GM12878 (cell line): ENCODE data around the gene FGR. TPM values are rescaled to one million over a fixed set of nuclear protein-coding genes. Genes with fewer than 3 reads are reported as not detected.

ENCODE experiments used
- ATF7 ChIP-seq: fragments of 450-650 bp; IDR thresholded peaks from 2 replicates; pipeline ENCODE4 v1.6.1; 2016; ENCODE audit warnings: low read depth, mild to moderate bottlenecking
- BCL11A ChIP-seq: IDR thresholded peaks from 2 replicates; pipeline ENCODE4 v1.6.1; 2011; ENCODE audit warnings: low read depth, low read length
- CBFB ChIP-seq: IDR thresholded peaks from 2 replicates; pipeline ENCODE4 v1.6.1; 2016; ENCODE audit warnings: antibody characterized with exemption, low read depth
- CREB1 ChIP-seq: IDR thresholded peaks from 2 replicates; pipeline ENCODE4 v1.6.1; 2012; ENCODE audit warnings: low read depth, mild to moderate bottlenecking, inconsistent platforms
- DPF2 ChIP-seq: fragments of 450-650 bp; IDR thresholded peaks from 2 replicates; pipeline ENCODE4 v1.6.1; 2017; ENCODE audit warnings: mild to moderate bottlenecking
- EED ChIP-seq: sonication (generic); IDR thresholded peaks from 2 replicates; pipeline ENCODE4 v1.6.1; 2016; ENCODE audit warnings: antibody characterized with exemption, low read depth
- EP300 ChIP-seq, 2 experiments: fragments of 150-350 bp in 1 of 2; IDR thresholded peaks; 2 replicates each; pipeline ENCODE4 v1.6.1; 2011 to 2012; ENCODE audit warnings: low read depth in 2 of 2, low read length in 2 of 2, borderline replicate concordance in 1 of 2, improper control_type of control experiment in 1 of 2, inconsistent platforms in 1 of 2; ENCODE audit not compliant: control insufficient read depth in 1 of 2
- MTA2 ChIP-seq: fragments of 450-650 bp; IDR thresholded peaks from 2 replicates; pipeline ENCODE4 v1.6.1; 2016; ENCODE audit warnings: low read depth, mild to moderate bottlenecking, moderate library complexity
- MTA3 ChIP-seq: IDR thresholded peaks from 2 replicates; pipeline ENCODE4 v1.6.1; 2012; ENCODE audit warnings: low read length, inconsistent platforms, borderline replicate concordance
- NFYA ChIP-seq: IDR thresholded peaks from 2 replicates; pipeline ENCODE4 v1.6.1; 2011; ENCODE audit warnings: low read depth, mild to moderate bottlenecking, low read length, improper control_type of control experiment, borderline replicate concordance
- NR2F1 ChIP-seq: fragments of 450-650 bp; conservative IDR thresholded peaks from 2 replicates; pipeline ENCODE4 v1.6.1; 2017; ENCODE audit warnings: mild to moderate bottlenecking
- POLR2AphosphoS5 ChIP-seq: IDR thresholded peaks from 2 replicates; pipeline ENCODE4 v1.6.1; 2011; ENCODE audit warnings: mild to moderate bottlenecking, low read length, inconsistent platforms
- POU2F2 ChIP-seq: IDR thresholded peaks from 3 replicates; pipeline ENCODE4 v1.6.1; 2011; ENCODE audit warnings: low read depth, mild to moderate bottlenecking, low read length, borderline replicate concordance
- RAD51 ChIP-seq: fragments of 450-650 bp; IDR thresholded peaks from 2 replicates; pipeline ENCODE4 v1.6.1; 2016; ENCODE audit warnings: moderate library complexity, mild to moderate bottlenecking, inconsistent platforms
- RUNX3 ChIP-seq: IDR thresholded peaks from 2 replicates; pipeline ENCODE4 v1.6.1; 2012; ENCODE audit warnings: low read length, inconsistent platforms
- SIX5 ChIP-seq: IDR thresholded peaks from 2 replicates; pipeline ENCODE4 v1.6.1; 2011; ENCODE audit warnings: mild to moderate bottlenecking, low read depth, low read length, moderate library complexity; ENCODE audit not compliant: severe bottlenecking
- SMAD5 ChIP-seq: IDR thresholded peaks from 2 replicates; pipeline ENCODE4 v1.6.1; 2016; ENCODE audit warnings: antibody characterized with exemption, low read depth
- ZNF24 ChIP-seq: fragments of 450-650 bp; IDR thresholded peaks from 2 replicates; pipeline ENCODE4 v1.6.1; 2017; ENCODE audit warnings: antibody characterized with exemption, mild to moderate bottlenecking
- ZSCAN29 ChIP-seq: fragments of 450-650 bp; IDR thresholded peaks from 2 replicates; pipeline ENCODE4 v1.6.1; 2017; ENCODE audit warnings: mild to moderate bottlenecking, moderate library complexity
- polyA plus RNA-seq, 11 experiments: library from polyadenylated mRNA; depleted of rRNA in 4 of 11; unstranded in 6 of 11; stranded (reverse) in 5 of 11; fragments of >200 nt; fragmentation: Nextera tagmentation in 4 of 11; fragmentation: Illumina TruSeq in 1 of 11; extraction: Ambion mirVana in 4 of 11; extraction: Trizol in 1 of 11; gene quantifications; 1 replicate in 1 of 11; 2 replicates in 10 of 11; pipeline versions ENCODE4 v1.2.1 to v1.2.3, GENCODE V29; 2011 to 2016; ENCODE audit warnings: inconsistent platforms in 2 of 11, missing spikeins in 2 of 11, low read depth in 1 of 11
- total RNA-seq, 4 experiments: library from RNA; depleted of rRNA in 3 of 4; stranded (reverse); fragments of >200 nt in 3 of 4; fragmentation: Illumina TruSeq in 1 of 4; extraction: Trizol in 1 of 4; gene quantifications; 2 replicates each; pipeline versions ENCODE4 v1.2.1 to v1.2.3, GENCODE V29; 2013 to 2021
- TF ChIP-seq, protein P1 (sequence below): fragments of 450-650 bp; IDR thresholded peaks from 2 replicates; pipeline ENCODE4 v1.6.1; 2017; ENCODE audit warnings: mild to moderate bottlenecking, moderate library complexity

Gene FGR
- total and polyA plus RNA-seq, 10 of the 15 experiments (the other 5 are each of a cell fraction or from before 2014, with no cell fraction given): 10.9 to 193 (median 74.7) TPM

GRCh38 chr1:27609618-27610240 is 25.3 kb downstream of the FGR start (continued):
- TF ChIP-seq ATF7: 0 out of 2 replicates have a peak, but pooled peaks have one; percentile 9
- TF ChIP-seq RAD51: no peak
- peak; percentile 41; the same call in 1 of the 2 replicates for TF ChIP-seq CREB1
- TF ChIP-seq RUNX3: peak; percentile 85
- TF ChIP-seq, protein P1, sequence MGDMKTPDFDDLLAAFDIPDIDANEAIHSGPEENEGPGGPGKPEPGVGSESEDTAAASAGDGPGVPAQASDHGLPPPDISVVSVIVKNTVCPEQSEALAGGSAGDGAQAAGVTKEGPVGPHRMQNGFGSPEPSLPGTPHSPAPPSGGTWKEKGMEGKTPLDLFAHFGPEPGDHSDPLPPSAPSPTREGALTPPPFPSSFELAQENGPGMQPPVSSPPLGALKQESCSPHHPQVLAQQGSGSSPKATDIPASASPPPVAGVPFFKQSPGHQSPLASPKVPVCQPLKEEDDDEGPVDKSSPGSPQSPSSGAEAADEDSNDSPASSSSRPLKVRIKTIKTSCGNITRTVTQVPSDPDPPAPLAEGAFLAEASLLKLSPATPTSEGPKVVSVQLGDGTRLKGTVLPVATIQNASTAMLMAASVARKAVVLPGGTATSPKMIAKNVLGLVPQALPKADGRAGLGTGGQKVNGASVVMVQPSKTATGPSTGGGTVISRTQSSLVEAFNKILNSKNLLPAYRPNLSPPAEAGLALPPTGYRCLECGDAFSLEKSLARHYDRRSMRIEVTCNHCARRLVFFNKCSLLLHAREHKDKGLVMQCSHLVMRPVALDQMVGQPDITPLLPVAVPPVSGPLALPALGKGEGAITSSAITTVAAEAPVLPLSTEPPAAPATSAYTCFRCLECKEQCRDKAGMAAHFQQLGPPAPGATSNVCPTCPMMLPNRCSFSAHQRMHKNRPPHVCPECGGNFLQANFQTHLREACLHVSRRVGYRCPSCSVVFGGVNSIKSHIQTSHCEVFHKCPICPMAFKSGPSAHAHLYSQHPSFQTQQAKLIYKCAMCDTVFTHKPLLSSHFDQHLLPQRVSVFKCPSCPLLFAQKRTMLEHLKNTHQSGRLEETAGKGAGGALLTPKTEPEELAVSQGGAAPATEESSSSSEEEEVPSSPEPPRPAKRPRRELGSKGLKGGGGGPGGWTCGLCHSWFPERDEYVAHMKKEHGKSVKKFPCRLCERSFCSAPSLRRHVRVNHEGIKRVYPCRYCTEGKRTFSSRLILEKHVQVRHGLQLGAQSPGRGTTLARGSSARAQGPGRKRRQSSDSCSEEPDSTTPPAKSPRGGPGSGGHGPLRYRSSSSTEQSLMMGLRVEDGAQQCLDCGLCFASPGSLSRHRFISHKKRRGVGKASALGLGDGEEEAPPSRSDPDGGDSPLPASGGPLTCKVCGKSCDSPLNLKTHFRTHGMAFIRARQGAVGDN: 0 out of 2 replicates have a peak, but pooled peaks have one; percentile 38
- no peak for TF ChIP-seq SIX5
- TF ChIP-seq MTA2: peak; percentile 84
- peak; percentile 57; the same call in 1 of the 2 replicates for TF ChIP-seq BCL11A
- peak; percentile 18; the same call in 1 of the 2 replicates for TF ChIP-seq ZNF24
- TF ChIP-seq NR2F1: peak; percentile 72
- 0 out of 2 replicates have a peak, but pooled peaks have one; percentile 30 for TF ChIP-seq CBFB
- TF ChIP-seq POLR2AphosphoS5: peak; percentile 20; the same call in 1 of the 2 replicates
- no peak for TF ChIP-seq NFYA
- peak; percentile 29; the same call in 1 of the 2 replicates for TF ChIP-seq DPF2
- TF ChIP-seq EED: no peak; the same call in 1 of the 2 replicates
- TF ChIP-seq EP300 (IDR thresholded peaks at IDR 0.05; ENCODE audit: borderline replicate concordance in 1 of 2, control insufficient read depth in 1 of 2, low read depth in 2 of 2, low read length in 2 of 2): peak; percentile 3 to 53; a peak in 1 of 4 replicates
- TF ChIP-seq SMAD5: no peak
- TF ChIP-seq POU2F2: peak; percentile 79; the same call in 2 of the 3 replicates
- peak; percentile 11; the same call in 1 of the 2 replicates for TF ChIP-seq ZSCAN29
- peak; percentile 59; the same call in 1 of the 2 replicates for TF ChIP-seq MTA3
